ENCODE measurements around the gene MAPKAP1. TPM values are rescaled to one million over a fixed set of nuclear protein-coding genes. Genes with fewer than 3 reads are reported as not detected.
A peak's percentile ranks its signal among the peaks of the same experiment; 100 is the strongest.
"Not testable (repeated sequence)": the region's sequence is repeated elsewhere in the genome, so short reads cannot be mapped to it uniquely, and the experiment has no call there.

Gene MAPKAP1
- polyA plus RNA-seq, 3 donors, result 39.9 to 57.5 (median 44.1) TPM

GRCh38 chr9:125696106-125696647, 10.8 kb downstream of the MAPKAP1 start:
- H3K9ac ChIP-seq (ENCODE audit: insufficient read depth, low read length, poor library complexity, severe bottlenecking), result no peak overlapping the region
- H3K36me3 ChIP-seq (replicated peaks in 1 of 2; ENCODE audit: control insufficient read depth in 1 of 2, insufficient read depth in 2 of 2, low read length in 2 of 2), result no peaks in the 10 kb centered on the region
- no peaks in the 10 kb centered on the region for H3K9me3 ChIP-seq (replicated peaks in 1 of 2; ENCODE audit: control insufficient read depth in 1 of 2, insufficient read depth in 1 of 2, low read length in 2 of 2)
- H4K20me1 ChIP-seq (ENCODE audit: insufficient read depth, low read length), result peaks cover 52% of the 10 kb centered on the region
- no peak overlapping the region for H3K4me3 ChIP-seq (replicated peaks in 1 of 3; ENCODE audit: low read depth in 2 of 3, low read length in 3 of 3)
- no peak for TF ChIP-seq CTCF (IDR thresholded peaks at IDR 0.05)
- no peaks in the 10 kb centered on the region for H3K9me3 Mint-ChIP-seq
- H3K27me3 ChIP-seq (ENCODE audit: control insufficient read depth in 2 of 2, insufficient read depth in 2 of 2, low read length in 2 of 2), result no peaks in the 10 kb centered on the region
- peaks cover 15% of the 10 kb centered on the region for H3K4me1 Mint-ChIP-seq
- no peak overlapping the region for H3K4me2 ChIP-seq (replicated peaks; ENCODE audit: extremely low read depth, low read length, poor library complexity, severe bottlenecking)
- WGBS (ENCODE audit: insufficient coverage), result 100% methylated on average over 1 of the region's 6 CpGs
- no peak overlapping the region for H3K4me3 Mint-ChIP-seq
- no peak overlapping the region for H2AFZ ChIP-seq (ENCODE audit: insufficient read depth, low read depth, low read length, poor library complexity, severe bottlenecking)
- H3K4me1 ChIP-seq (ENCODE audit: control insufficient read depth in 1 of 2, insufficient read depth in 2 of 2, low read length in 2 of 2), result peaks cover 5 to 14% of the 10 kb centered on the region in 2 donors
- no peak overlapping the region for H3K27ac ChIP-seq (ENCODE audit: low read depth in 1 of 2, low read length in 2 of 2)
- H3K27ac Mint-ChIP-seq, result no peak overlapping the region
- peaks cover 6 to 9% of the 10 kb centered on the region in 2 donors for H3K36me3 Mint-ChIP-seq
- H3K79me2 ChIP-seq (ENCODE audit: insufficient read depth, low read length), result peaks cover 85% of the 10 kb centered on the region
- no peak for DNase-seq
- intact Hi-C loops (cut with micrococcal nuclease), result no loop called here
- no peaks in the 10 kb centered on the region for H3K27me3 Mint-ChIP-seq (ENCODE audit: low read depth in 3 of 3)

- H3K27me3 ChIP-seq (ENCODE audit: control insufficient read depth in 2 of 2, insufficient read depth in 2 of 2, low read length in 2 of 2); H3K9ac ChIP-seq (ENCODE audit: insufficient read depth, low read length, poor library complexity, severe bottlenecking); H3K4me3 Mint-ChIP-seq; H3K27me3 Mint-ChIP-seq (ENCODE audit: low read depth in 3 of 3); DNase-seq; H2AFZ ChIP-seq (ENCODE audit: insufficient read depth, low read depth, low read length, poor library complexity, severe bottlenecking); H3K4me2 ChIP-seq (replicated peaks; ENCODE audit: extremely low read depth, low read length, poor library complexity, severe bottlenecking); H3K9me3 Mint-ChIP-seq; H3K27ac ChIP-seq (ENCODE audit: low read depth in 1 of 2, low read length in 2 of 2); H3K36me3 Mint-ChIP-seq; H3K9me3 ChIP-seq (replicated peaks in 1 of 2; ENCODE audit: control insufficient read depth in 1 of 2, insufficient read depth in 1 of 2, low read length in 2 of 2); H3K4me3 ChIP-seq (replicated peaks in 1 of 3; ENCODE audit: low read depth in 2 of 3, low read length in 3 of 3); intact Hi-C loops (cut with micrococcal nuclease); H3K36me3 ChIP-seq (replicated peaks in 1 of 2; ENCODE audit: control insufficient read depth in 1 of 2, insufficient read depth in 2 of 2, low read length in 2 of 2): not testable (repeated sequence)
- no CpG with 5 or more reads among the region's 8 CpGs for WGBS (ENCODE audit: insufficient coverage)
- peak overlapping the region in 2 of 7 donors; percentile 30 to 76 for H3K27ac Mint-ChIP-seq
- Histone ChIP-seq H4K20me1 (ENCODE audit: insufficient read depth, low read length) (peaks cover 46% of the 10 kb centered on the region), H3K4me1 (ENCODE audit: control insufficient read depth in 1 of 2, insufficient read depth in 2 of 2, low read length in 2 of 2) (peaks cover 11 to 20% of the 10 kb centered on the region in 2 donors), H3K79me2 (ENCODE audit: insufficient read depth, low read length) (peaks cover 80% of the 10 kb centered on the region)
- H3K4me1 Mint-ChIP-seq, result peaks cover 22% of the 10 kb centered on the region
These were observed 11.5 kb downstream of the MAPKAP1 start for GRCh38 chr9:125695548-125695947.
